ENCODE data around the gene MYMK.

Gene MYMK

GRCh38 chr9:133499132-133499891 lies 25.4 kb downstream of the MYMK start:
- DNase-seq, result no peak

- no peak for DNase-seq
Observed at GRCh38 chr9:133496861-133497842, 27.6 kb downstream of the MYMK start.

DNA sequence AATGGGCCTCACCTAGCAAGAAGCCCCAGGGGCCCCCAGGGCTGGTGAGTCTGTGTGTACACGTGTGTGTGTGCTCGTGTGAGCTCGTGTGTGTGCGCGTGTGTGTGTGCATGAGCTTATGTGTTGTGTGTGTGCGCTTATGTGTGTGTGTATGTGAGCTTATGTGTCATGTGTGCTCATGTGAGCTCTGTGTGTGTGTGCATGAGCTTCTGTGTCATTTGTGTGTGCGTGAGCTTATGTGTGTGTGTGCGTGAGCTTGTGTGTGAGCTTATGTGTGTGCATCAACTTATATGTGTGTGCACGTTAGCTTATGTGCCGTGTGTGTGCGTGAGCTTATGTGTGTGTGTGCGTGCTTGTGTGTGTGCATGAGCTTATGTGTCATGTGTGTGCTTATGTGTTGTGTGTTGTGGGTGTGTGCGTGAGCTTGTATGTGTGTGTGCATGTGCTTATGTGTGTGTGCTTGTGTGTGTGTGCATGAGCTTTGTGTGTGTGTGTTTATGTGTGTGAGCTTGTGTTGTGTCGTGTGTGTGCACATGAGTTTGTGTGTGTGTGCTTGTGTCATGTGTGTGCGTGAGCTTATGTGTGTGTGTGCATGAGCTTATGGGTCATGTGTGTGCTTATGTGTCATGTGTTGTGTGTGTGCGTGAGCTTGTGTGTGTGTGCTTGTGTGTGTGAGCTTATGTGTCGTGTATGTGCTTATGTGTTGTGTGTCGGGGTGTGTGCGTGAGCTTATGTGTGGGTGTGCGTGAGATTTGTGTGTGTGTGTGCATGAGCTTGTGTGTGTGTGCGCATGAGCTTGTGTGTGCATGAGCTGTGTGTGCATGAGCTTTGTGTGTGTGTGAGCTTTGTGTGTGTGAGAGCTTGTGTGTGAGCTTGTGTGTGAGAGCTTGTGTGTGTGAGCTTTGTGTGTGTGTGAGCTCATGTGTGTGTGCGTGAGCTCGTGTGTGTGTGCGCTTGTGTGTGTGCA lies 29.1 kb downstream of the MYMK start:
- DNase-seq, result no peak

DNA sequence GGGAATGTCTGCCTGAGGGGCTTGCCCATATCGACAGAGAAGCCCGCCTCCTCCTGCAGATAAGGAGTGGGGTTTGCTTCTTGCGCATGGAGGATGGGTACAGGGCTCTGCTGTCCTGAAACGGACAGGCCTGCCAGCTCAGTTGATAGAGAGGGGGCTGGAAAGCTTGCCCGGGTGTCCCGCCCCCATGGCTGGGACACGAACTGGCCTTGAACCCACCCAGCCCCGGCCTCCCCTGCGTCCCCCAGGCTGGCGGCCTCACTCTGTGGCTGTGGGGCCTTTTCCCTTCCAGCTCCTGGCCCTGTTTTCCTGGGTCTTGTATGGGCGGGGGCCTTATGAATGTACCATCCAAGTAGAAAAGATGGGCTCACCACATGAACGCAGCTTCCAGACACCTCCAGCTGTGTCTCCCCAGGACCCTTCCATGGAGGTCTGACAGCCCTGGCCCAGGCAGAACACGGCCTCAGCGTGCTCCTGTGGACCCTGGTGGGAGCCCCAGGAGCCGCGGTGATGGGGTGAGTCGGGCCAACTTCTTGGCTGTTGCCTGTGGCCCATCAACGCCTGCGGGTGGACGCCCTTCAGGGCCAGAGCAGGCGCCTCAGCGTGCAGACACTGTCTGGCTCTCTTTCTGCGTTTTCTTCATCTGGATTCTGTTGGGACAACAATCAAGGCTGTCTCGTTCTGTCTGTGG lies 30.0 kb downstream of the MYMK start:
- DNase-seq, result no peak

DNA sequence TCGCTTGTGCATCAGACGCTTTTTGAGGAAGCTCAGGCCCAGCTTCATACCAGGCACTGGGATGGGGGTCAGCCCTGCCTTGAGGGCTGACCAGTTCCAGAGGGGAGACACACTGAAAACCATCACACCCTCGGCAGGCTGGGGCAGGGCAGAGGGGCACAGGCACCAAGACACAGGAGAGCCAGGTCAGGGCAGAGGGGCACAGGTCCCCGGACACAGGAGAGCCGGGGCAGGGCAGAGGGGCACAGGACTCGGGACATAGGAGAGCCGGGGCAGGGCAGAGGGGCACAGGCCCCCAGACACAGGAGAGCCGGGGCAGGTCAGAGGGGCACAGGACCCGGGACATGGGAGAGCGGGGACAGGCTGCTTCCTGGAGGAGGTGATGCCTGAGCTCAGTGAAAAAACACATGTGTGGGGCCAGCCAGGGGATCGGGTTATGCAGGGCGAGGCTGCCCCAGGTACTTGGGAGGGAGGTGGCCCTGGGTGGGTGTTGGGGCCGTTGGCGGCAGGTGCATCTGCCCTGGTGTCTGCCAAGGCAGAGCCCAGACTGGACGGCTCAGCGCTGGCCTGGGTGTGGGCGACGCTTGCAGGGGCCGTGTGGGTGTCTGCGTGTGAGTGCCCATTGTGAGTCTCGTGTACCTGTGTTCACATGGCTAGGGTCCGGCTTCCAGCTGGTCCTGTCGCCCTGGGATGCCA lies 30.8 kb downstream of the MYMK start:
- DNase-seq, result no peak

DNA sequence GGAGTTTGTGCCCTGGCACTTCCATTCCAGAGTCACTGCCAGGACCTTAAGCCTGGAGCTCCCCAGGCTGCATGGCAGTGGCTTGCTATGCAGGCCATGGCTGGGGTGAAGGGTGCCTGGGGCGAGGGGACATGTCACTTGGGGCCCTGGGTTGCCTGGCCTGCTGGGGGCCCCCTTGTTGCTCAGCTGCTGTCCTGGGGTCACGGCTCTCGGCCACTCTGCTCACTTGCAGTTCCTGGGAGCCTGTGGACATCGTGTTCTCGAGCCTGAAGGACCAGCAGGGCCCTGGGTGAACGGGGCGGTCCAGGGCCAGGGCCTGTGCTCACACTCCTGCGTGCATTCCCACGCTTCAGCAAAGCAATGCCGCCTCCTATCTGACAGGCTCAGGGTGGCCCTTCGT lies 31.3 kb downstream of the MYMK start:
- no peak for DNase-seq

DNA sequence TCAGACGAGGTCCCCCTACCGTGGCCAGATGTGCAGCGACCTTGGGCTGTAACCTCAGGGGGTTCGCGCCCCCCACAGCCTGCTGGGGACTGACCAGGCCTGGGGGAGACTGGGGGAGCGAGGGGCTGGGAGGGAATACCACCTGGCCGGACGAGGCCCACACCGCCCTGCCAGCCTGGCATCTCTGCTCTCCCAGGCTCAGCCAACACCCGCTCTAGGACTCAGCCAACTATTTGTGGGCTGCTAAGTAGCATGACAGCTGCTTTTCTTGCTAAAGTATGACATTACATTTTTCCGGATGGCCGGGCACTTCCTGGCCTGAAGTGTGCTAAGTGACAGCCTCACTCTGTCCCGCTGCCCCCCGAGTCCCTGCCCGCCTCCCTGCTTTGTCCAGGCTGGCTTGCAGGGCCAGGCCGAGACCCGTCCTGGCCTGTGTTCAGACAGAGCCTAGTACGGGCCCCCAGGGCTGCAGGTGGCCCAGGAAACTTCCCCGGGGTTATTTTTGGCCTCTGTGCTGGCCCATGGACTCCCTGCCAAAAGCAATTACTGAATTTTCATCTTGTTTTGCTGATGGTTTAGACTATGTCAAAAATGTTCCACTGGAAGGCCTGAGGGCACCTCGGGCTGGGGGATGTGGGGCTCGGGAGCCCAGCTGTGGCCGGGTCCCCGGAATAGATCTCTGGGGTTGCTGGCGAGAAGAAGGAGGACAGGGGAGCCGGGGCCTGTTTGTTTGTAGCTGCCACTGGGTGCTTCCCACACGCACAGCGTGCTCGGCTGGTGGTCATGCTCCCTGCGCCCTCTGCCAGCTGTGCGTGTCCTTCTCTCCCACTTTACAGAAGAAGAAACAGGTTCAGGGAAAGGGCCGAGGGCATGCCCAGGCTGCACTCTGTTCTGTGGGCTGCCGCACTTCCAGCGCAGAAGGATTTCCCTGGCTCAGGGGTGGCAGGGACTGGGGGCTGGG lies 32.4 kb downstream of the MYMK start:
- DNase-seq, result no peak

- DNase-seq, result no peak
Observed at GRCh38 chr9:133491656-133491925, 33.2 kb downstream of the MYMK start.

GRCh38 chr9:133490865-133491655 lies 33.7 kb downstream of the MYMK start:
- DNase-seq, result no peak

DNA sequence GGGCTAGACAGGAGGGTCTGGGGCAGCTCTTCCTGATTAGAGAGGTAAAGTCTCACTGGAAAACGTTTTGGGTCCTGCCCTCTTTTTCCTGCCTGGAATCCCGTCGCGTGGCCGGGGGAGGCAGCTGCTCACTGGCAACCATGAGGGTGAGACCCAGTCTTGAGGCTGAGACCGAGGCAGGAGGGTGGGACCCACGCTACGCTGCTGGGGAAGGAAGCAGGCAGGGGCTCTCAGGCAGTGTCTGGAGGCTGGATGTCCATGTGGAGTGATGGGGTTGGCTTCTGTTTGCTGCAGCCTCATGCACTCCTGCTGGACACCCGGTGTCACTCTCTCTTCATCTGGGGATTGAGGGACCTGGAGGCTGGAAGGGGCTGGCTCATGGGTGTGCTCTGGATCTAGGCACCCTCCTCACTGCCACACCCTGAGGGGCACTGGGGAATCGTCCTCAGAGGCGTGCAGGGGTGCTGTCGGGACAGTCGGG lies 34.5 kb downstream of the MYMK start:
- DNase-seq, result no peak

GRCh38 chr9:133489253-133490190 lies 35.2 kb downstream of the MYMK start:
- DNase-seq, result no peak

DNA sequence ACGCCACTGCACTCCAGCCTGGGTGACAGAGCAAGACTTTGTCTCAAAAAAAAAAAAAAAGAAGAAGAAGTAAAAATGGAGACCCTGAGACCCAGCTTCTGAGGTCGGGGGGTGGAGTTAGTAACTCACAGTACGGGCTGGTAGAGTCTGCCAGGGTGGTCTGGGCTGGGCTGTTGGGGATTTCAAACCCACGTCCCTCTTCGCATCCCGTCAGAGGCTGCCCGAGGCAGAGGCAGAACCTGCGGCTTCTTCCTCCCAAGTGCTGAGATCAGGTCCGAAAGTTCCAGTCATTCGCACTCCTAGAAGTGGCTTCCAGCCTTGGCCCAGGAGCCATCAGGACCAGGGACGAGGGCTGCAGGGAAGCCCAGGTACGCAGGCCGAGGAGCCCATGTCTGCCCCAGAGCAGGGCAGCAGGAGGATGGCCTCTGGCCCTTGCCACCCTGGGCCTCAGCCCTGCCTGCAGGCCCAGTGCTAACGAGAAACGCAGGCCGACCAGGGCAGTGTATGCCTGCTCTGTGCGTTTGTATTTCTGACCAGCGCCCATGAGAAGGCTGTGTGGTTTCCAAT lies 36.0 kb downstream of the MYMK start:
- no peak for DNase-seq

DNA sequence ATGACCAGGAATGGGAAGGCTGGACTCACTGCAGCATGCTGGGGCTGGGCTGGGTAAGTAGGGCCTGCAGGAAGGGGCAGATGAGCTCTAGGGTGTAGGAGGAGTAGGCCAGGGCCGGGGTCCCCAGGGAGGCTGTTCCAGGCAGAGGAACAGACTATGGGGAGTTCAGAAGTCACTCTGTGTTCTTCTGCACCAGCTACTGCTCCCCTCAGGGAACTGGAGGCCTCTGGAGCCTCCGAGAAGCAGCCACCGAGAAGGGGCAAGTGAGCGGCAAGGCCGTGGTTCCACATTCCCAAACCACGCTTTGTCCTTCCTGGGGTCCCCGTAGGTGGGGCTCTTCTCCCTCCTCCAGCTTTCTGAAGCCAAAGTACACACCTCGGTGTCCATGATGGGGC lies 37.4 kb downstream of the MYMK start:
- no peak for DNase-seq

- DNase-seq, result no peak
Observed at GRCh38 chr9:133485531-133486260, 39.1 kb downstream of the MYMK start.

GRCh38 chr9:133484671-133485437 lies 39.9 kb downstream of the MYMK start:
- DNase-seq, result no peak

GRCh38 chr9:133483611-133484010 lies 41.1 kb downstream of the MYMK start:
- DNase-seq, result no peak
